ENCODE data around the gene MED9. TPM values are rescaled to one million over a fixed set of nuclear protein-coding genes. Genes with fewer than 3 reads are reported as not detected.

MED9 gene
- polyA plus RNA-seq, 1 donor from 2014 or later: 25.1 TPM

DNA sequence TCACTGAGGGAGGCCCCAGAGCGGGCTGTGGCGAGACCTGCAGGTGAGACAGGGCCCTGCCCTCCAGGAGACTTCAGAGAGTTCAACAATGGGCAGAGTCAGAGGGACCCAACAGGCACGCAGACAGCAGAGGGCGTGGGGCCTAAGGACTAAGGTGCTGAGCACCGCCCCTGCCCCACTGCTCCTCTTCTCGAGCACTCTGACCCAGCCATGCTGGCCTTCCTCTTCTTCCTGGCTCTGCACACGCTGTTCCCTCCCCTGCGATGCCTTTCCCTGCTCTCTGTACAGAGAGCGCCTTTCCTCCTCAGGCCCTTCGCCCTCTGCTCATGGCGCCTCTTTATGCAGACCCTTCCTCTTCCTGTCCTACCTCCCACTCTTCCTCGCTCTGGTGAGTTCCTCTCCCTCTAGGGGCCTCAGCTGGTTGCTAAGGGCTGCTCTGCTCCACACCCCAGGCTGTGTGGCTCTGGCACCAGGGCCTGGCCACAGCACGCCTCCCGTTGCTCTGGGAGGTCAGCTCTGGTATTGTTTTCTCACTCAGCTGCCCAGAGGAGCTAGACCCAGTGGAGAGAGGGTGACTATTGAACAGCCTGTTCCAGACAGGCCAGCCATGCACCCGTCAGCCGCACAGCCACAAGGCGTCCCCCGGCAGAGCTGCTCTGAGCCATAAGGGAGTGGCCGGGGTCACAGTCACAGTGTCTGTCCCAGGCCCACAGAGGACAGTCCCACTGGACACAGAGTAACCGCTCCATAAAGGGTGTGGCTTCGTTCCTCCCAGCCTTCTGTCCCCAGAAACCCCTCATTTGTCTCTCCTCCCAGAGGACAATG is 33.0 kb downstream of the MED9 start:
- TF ChIP-seq EP300 (conservative IDR thresholded peaks at IDR 0.05; ENCODE audit: poor library complexity, severe bottlenecking) (no peak), TAF1 (IDR thresholded peaks at IDR 0.05; ENCODE audit: low read depth) (no peak), MXI1 (conservative IDR thresholded peaks at IDR 0.05; ENCODE audit: poor library complexity, severe bottlenecking) (no peak), SMC3 (conservative IDR thresholded peaks at IDR 0.05; ENCODE audit: poor library complexity) (no peak), EZH2 (IDR thresholded peaks at IDR 0.05; ENCODE audit: borderline replicate concordance, insufficient read depth, low read length, poor library complexity, severe bottlenecking) (no peak), RAD21 (conservative IDR thresholded peaks at IDR 0.05) (no peak), POLR2AphosphoS5 (IDR thresholded peaks at IDR 0.05) (no peak)
- TF ChIP-seq, protein P1, sequence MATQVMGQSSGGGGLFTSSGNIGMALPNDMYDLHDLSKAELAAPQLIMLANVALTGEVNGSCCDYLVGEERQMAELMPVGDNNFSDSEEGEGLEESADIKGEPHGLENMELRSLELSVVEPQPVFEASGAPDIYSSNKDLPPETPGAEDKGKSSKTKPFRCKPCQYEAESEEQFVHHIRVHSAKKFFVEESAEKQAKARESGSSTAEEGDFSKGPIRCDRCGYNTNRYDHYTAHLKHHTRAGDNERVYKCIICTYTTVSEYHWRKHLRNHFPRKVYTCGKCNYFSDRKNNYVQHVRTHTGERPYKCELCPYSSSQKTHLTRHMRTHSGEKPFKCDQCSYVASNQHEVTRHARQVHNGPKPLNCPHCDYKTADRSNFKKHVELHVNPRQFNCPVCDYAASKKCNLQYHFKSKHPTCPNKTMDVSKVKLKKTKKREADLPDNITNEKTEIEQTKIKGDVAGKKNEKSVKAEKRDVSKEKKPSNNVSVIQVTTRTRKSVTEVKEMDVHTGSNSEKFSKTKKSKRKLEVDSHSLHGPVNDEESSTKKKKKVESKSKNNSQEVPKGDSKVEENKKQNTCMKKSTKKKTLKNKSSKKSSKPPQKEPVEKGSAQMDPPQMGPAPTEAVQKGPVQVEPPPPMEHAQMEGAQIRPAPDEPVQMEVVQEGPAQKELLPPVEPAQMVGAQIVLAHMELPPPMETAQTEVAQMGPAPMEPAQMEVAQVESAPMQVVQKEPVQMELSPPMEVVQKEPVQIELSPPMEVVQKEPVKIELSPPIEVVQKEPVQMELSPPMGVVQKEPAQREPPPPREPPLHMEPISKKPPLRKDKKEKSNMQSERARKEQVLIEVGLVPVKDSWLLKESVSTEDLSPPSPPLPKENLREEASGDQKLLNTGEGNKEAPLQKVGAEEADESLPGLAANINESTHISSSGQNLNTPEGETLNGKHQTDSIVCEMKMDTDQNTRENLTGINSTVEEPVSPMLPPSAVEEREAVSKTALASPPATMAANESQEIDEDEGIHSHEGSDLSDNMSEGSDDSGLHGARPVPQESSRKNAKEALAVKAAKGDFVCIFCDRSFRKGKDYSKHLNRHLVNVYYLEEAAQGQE (IDR thresholded peaks at IDR 0.05; ENCODE audit: borderline replicate concordance): no peak
- TF ChIP-seq, protein P2, sequence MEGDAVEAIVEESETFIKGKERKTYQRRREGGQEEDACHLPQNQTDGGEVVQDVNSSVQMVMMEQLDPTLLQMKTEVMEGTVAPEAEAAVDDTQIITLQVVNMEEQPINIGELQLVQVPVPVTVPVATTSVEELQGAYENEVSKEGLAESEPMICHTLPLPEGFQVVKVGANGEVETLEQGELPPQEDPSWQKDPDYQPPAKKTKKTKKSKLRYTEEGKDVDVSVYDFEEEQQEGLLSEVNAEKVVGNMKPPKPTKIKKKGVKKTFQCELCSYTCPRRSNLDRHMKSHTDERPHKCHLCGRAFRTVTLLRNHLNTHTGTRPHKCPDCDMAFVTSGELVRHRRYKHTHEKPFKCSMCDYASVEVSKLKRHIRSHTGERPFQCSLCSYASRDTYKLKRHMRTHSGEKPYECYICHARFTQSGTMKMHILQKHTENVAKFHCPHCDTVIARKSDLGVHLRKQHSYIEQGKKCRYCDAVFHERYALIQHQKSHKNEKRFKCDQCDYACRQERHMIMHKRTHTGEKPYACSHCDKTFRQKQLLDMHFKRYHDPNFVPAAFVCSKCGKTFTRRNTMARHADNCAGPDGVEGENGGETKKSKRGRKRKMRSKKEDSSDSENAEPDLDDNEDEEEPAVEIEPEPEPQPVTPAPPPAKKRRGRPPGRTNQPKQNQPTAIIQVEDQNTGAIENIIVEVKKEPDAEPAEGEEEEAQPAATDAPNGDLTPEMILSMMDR (IDR thresholded peaks at IDR 0.05; ENCODE audit: poor library complexity, severe bottlenecking): no peak
- Histone ChIP-seq H3K27me3 (ENCODE audit: insufficient read depth, low read depth, low read length) (no peaks in the 10 kb centered on the region), H2AFZ (ENCODE audit: low read depth, low read length) (no peak overlapping the region), H4K20me1 (ENCODE audit: insufficient read depth) (no peaks in the 10 kb centered on the region), H3K4me3 (ENCODE audit: low read length) (no peak overlapping the region), H3K9ac (ENCODE audit: low read length) (no peak overlapping the region), H3F3A (ENCODE audit: insufficient read depth, low read length, poor library complexity, severe bottlenecking) (no peaks in the 10 kb centered on the region), H3K79me2 (replicated peaks; ENCODE audit: insufficient read depth, low read length) (no peaks in the 10 kb centered on the region), H3K9me2 (ENCODE audit: insufficient read depth, low read length) (no peaks in the 10 kb centered on the region), H3K27ac (ENCODE audit: low read length) (no peak overlapping the region), H3K9me3 (ENCODE audit: low read length) (no peaks in the 10 kb centered on the region), H3K4me2 (ENCODE audit: low read length) (no peak overlapping the region), H3K36me3 (ENCODE audit: insufficient read depth, low read length) (no peaks in the 10 kb centered on the region)

DNA sequence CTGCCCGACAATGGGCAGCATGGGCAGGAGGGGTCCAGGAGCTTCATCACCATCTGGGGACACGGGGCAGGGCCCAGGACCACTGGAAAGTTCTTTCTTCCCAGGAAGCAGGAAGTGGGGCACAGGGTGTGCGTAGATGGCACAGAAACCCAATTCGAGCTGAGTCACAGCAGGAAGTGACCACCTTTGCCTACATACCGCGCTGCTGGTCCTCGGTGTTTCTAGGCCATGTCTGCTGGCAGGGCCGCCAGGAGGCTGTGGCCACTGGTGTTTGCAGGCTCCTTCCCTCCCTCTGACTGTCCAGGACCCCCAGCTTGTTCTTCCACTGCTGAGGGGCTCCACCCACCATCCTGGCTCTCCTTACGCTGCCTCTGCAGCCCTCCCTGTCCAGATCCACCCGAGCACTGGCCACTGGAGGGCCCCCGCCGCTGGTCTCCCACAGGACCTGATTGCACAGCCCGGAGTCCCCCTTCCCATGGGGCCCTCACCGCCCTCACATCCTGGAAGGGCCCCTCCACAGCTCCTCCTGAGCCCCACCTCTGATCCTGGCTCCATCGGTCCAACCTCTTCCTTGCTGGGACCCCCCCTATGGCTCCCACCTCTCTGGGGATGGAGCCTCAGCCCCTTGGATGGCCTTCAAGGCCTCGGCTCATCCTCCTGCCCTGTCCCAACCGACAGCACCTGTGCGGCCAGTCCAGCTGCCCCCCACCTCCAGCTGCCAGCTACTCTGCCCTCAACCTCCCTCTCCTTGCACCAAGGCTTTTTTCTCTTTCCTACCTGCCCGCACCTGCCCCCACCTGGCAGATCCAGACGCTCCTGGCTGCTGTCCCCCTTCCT is 33.9 kb downstream of the MED9 start:
- no peak overlapping the region for H3K9ac ChIP-seq (ENCODE audit: low read length)
- H3K9me3 ChIP-seq (ENCODE audit: low read length): no peaks in the 10 kb centered on the region
- no peak overlapping the region for H3K27ac ChIP-seq (ENCODE audit: low read length)
- no peaks in the 10 kb centered on the region for H3K9me2 ChIP-seq (ENCODE audit: insufficient read depth, low read length)
- no peaks in the 10 kb centered on the region for H3F3A ChIP-seq (ENCODE audit: insufficient read depth, low read length, poor library complexity, severe bottlenecking)
- H3K4me2 ChIP-seq (ENCODE audit: low read length): no peak overlapping the region
- no peaks in the 10 kb centered on the region for H3K79me2 ChIP-seq (replicated peaks; ENCODE audit: insufficient read depth, low read length)
- no peaks in the 10 kb centered on the region for H4K20me1 ChIP-seq (ENCODE audit: insufficient read depth)
- no peaks in the 10 kb centered on the region for H3K27me3 ChIP-seq (ENCODE audit: insufficient read depth, low read depth, low read length)
- no peak for TF ChIP-seq EP300 (conservative IDR thresholded peaks at IDR 0.05; ENCODE audit: poor library complexity, severe bottlenecking)
- TF ChIP-seq POLR2AphosphoS5 (IDR thresholded peaks at IDR 0.05): no peak
- TF ChIP-seq, protein P2 (IDR thresholded peaks at IDR 0.05; ENCODE audit: poor library complexity, severe bottlenecking): no peak
- TF ChIP-seq TAF1 (IDR thresholded peaks at IDR 0.05; ENCODE audit: low read depth): no peak
- TF ChIP-seq MXI1 (conservative IDR thresholded peaks at IDR 0.05; ENCODE audit: poor library complexity, severe bottlenecking): no peak
- TF ChIP-seq, protein P1 (IDR thresholded peaks at IDR 0.05; ENCODE audit: borderline replicate concordance): no peak
- no peak for TF ChIP-seq RAD21 (conservative IDR thresholded peaks at IDR 0.05)
- TF ChIP-seq SMC3 (conservative IDR thresholded peaks at IDR 0.05; ENCODE audit: poor library complexity): no peak
- TF ChIP-seq EZH2 (IDR thresholded peaks at IDR 0.05; ENCODE audit: borderline replicate concordance, insufficient read depth, low read length, poor library complexity, severe bottlenecking): no peak
- no peaks in the 10 kb centered on the region for H3K36me3 ChIP-seq (ENCODE audit: insufficient read depth, low read length)
- H2AFZ ChIP-seq (ENCODE audit: low read depth, low read length): no peak overlapping the region
- no peak overlapping the region for H3K4me3 ChIP-seq (ENCODE audit: low read length)

Measured in neural cell (in vitro differentiated cells).